ENCODE measurements around the gene NUBP2.

NUBP2 gene

GRCh38 chr16:1764971-1765370 is 17.8 kb upstream of the NUBP2 start:
- TF ChIP-seq CTCF (IDR thresholded peaks at IDR 0.05; ENCODE audit: borderline replicate concordance, insufficient read depth, low read depth, low read length) = no peak
- H3K4me3 ChIP-seq (ENCODE audit: low read depth, low read length) = no peak overlapping the region

DNA sequence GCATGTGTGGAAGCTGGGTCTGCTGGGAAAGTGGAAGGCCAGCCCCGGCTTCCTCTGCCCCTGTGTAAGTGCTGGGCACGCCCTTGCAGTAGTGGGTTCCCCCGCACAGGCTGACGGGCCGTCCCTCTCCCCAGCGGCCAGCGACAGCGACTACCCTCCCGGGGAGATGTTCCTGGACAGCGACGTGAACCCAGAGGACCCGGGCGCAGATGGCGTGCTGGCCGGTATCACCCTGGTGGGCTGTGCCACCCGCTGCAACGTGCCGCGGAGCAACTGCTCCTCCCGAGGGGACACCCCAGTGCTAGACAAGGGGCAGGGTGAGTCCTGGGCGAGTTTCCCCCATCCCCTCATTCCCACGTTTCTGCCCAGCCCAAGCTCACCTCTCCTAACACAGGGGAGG is 16.9 kb upstream of the NUBP2 start:
- no peak for TF ChIP-seq CTCF (IDR thresholded peaks at IDR 0.05; ENCODE audit: borderline replicate concordance, insufficient read depth, low read depth, low read length)
- H3K4me3 ChIP-seq (ENCODE audit: low read depth, low read length) = no peak overlapping the region

GRCh38 chr16:1766231-1766630 is 16.5 kb upstream of the NUBP2 start:
- TF ChIP-seq CTCF (IDR thresholded peaks at IDR 0.05; ENCODE audit: borderline replicate concordance, insufficient read depth, low read depth, low read length) = no peak
- H3K4me3 ChIP-seq (ENCODE audit: low read depth, low read length) = no peak overlapping the region

- TF ChIP-seq CTCF (IDR thresholded peaks at IDR 0.05; ENCODE audit: borderline replicate concordance, insufficient read depth, low read depth, low read length) = no peak
- H3K4me3 ChIP-seq (ENCODE audit: low read depth, low read length) = no peak overlapping the region
These were observed 16.1 kb upstream of the NUBP2 start for GRCh38 chr16:1766701-1767100.

DNA sequence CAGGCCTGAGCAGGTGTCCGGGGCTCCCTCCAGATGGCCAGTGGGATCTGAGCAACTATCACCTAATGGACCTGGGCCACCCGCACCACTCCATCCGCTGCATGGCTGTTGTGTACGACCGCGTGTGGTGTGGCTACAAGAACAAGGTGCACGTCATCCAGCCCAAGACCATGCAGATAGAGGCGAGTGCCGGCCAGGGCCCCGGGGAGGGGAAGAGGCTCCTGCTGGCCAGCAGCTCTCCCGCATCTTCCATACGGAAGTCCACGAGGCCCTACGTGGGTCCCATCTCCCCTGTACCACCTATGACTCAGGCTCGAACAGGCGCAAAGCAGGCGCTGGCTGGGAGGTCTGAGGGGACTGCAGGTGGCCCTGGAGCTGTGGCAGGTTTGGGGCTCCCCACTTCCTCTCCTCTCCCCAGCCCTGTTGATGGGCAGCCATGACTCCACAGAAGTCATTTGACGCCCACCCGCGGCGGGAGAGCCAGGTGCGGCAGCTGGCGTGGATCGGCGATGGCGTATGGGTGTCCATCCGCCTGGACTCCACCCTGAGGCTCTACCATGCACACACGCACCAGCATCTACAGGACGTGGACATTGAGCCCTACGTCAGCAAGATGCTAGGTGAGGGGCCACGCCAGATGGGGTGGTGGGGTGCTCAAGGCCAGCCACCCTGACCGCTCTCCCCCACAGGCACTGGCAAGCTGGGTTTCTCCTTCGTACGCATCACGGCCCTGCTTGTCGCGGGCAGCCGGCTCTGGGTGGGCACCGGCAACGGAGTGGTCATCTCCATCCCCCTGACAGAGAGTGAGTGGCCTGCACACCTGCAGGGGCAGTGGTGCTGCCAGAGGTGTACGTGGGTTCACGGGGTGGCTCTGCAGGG is 15.4 kb upstream of the NUBP2 start:
- no peak for TF ChIP-seq CTCF (IDR thresholded peaks at IDR 0.05; ENCODE audit: borderline replicate concordance, insufficient read depth, low read depth, low read length)

DNA sequence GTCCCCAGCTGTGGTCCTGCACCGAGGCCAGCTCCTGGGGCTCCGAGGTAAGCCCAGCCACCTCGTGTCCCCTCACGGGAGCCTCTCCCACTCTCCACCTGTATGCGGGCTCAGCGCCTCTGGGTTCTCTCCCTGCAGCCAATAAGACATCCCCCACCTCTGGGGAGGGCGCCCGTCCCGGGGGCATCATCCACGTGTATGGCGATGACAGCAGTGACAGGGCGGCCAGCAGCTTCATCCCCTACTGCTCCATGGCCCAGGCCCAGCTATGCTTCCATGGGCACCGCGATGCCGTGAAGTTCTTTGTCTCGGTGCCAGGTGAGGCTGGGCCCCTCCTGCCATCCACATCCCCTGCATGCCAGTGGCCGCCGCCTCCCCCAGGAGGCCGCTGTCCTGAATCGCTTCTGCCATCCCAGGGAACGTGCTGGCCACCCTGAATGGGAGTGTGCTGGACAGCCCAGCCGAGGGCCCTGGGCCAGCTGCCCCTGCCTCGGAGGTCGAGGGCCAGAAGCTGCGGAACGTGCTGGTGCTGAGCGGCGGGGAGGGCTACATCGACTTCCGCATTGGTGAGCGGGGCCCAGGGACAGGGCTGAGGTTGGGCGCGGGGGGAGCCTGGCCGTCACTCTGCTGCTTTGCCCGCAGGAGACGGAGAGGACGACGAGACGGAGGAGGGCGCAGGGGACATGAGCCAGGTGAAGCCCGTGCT is 14.5 kb upstream of the NUBP2 start:
- no peak for TF ChIP-seq CTCF (IDR thresholded peaks at IDR 0.05; ENCODE audit: borderline replicate concordance, insufficient read depth, low read depth, low read length)
- no peak overlapping the region for H3K4me3 ChIP-seq (ENCODE audit: low read depth, low read length)

More for the DNA sequence above, 15.4 kb upstream of the NUBP2 start:
- no peak overlapping the region for H3K4me3 ChIP-seq (ENCODE audit: low read depth, low read length)

Data from GM12875 (cell line).